T-cell (primary cell): ENCODE data around the gene NAP1L1. TPM values are rescaled to one million over a fixed set of nuclear protein-coding genes. Genes with fewer than 3 reads are reported as not detected.

Experiments
- ATAC-seq, 4 experiments: fragments of 200-7000 bp in 3 of 4; fragments of 150-1000 bp in 1 of 4; cut with Tn5 transposase; replicated peaks in 1 of 4; 1 replicate in 3 of 4; 2 replicates in 1 of 4; pipeline ENCODE4 v1.10.0; 2021; ENCODE audit warnings: moderate library complexity in 3 of 4, mild to moderate bottlenecking in 2 of 4, moderate number of reproducible peaks in 1 of 4
- CTCF ChIA-PET, 2 donors: fragments of 300-600 bp; sonication (Branson Sonifier 250); formaldehyde crosslinking; loops; one replicate each; lab custom pipeline; 2022; ENCODE audit warnings: antibody characterized with exemption in 2 of 2; lab: Charles Lee
- POLR2A ChIA-PET, 2 donors: fragments of 300-600 bp; sonication (Branson Sonifier 250); formaldehyde crosslinking; loops; one replicate each; lab custom pipeline; 2022; ENCODE audit warnings: antibody characterized with exemption in 2 of 2; lab: Charles Lee
- DNase-seq, 35 experiments: peaks; one replicate each; pipeline versions ENCODE4 v3.0.0 to v3.0.0-alpha.2; 2013 to 2023
- H3K27ac ChIP-seq: one replicate; pipeline ENCODE4 v1.5.1; 2013; ENCODE audit warnings: low read length
- H3K27me3 ChIP-seq, 2 experiments: replicated peaks in 1 of 2; 1 replicate in 1 of 2; 2 replicates in 1 of 2; pipeline versions ENCODE4 v1.6.1 to v1.7.0; 2013; ENCODE audit warnings: low read length in 1 of 2, mixed read lengths in 1 of 2; ENCODE audit not compliant: control insufficient read depth in 2 of 2, insufficient read depth in 2 of 2; ENCODE audit errors: extremely low read depth in 1 of 2
- H3K36me3 ChIP-seq, 2 donors: 1 replicate in 1 of 2; 2 replicates in 1 of 2; pipeline versions ENCODE4 v1.6.1 to v1.7.0; 2013; ENCODE audit warnings: low read length in 1 of 2; ENCODE audit not compliant: control insufficient read depth in 2 of 2, insufficient read depth in 1 of 2; ENCODE audit errors: extremely low read depth in 1 of 2
- H3K4me1 ChIP-seq, 2 experiments: 1 replicate in 1 of 2; 2 replicates in 1 of 2; pipeline versions ENCODE4 v1.6.1 to v1.7.0; 2013; ENCODE audit warnings: low read length in 2 of 2, mixed read lengths in 1 of 2; ENCODE audit not compliant: insufficient read depth in 2 of 2, control insufficient read depth in 1 of 2; ENCODE audit errors: extremely low read depth in 1 of 2
- H3K4me3 ChIP-seq, 2 donors: 1 replicate in 1 of 2; 2 replicates in 1 of 2; pipeline versions ENCODE4 v1.5.1 to v1.7.0; 2013; ENCODE audit warnings: mild to moderate bottlenecking in 2 of 2, low read length in 1 of 2, moderate library complexity in 1 of 2; ENCODE audit not compliant: control insufficient read depth in 1 of 2; ENCODE audit errors: extremely low read depth in 1 of 2
- H3K9me3 ChIP-seq: 2 replicates; pipeline ENCODE4 v1.7.0; 2013
- H3K27ac Mint-ChIP-seq, 2 donors: one replicate each; pipeline ENCODE4 v1.8.0; 2020 to 2021; ENCODE audit warnings: mild to moderate bottlenecking in 2 of 2, mixed read lengths in 2 of 2
- H3K27me3 Mint-ChIP-seq, 2 donors: one replicate each; pipeline ENCODE4 v1.8.0; 2021 to 2022; ENCODE audit warnings: mixed read lengths in 2 of 2
- H3K36me3 Mint-ChIP-seq: one replicate; pipeline ENCODE4 v1.8.0; 2021; ENCODE audit warnings: mixed read lengths
- H3K4me1 Mint-ChIP-seq, 3 donors: one replicate each; pipeline ENCODE4 v1.8.0; 2020 to 2022; ENCODE audit warnings: mixed read lengths in 3 of 3, mild to moderate bottlenecking in 1 of 3
- H3K4me3 Mint-ChIP-seq, 3 donors: one replicate each; pipeline ENCODE4 v1.8.0; 2020 to 2022; ENCODE audit warnings: mild to moderate bottlenecking in 3 of 3, mixed read lengths in 3 of 3, moderate library complexity in 3 of 3
- H3K9me3 Mint-ChIP-seq, 3 donors: one replicate each; pipeline ENCODE4 v1.8.0; 2020 to 2022; ENCODE audit warnings: mixed read lengths in 3 of 3
- WGBS: methylation state at CpG from one replicate; pipeline ENCODE4 v1.1.5; 2013; ENCODE audit warnings: missing lambda C conversion rate; ENCODE audit not compliant: insufficient coverage; 5-methylcytosine and 5-hydroxymethylcytosine counted together
- total RNA-seq, 35 experiments: library from RNA in 6 of 35; stranded (reverse) in 6 of 35; fragments of 120-200 nt in 1 of 35; gene quantifications; one replicate each; pipeline versions ENCODE4 v1.2.1 to v1.2.4 and lab custom pipeline; 2013 to 2026

Gene NAP1L1
- total RNA-seq, 5 donors from 2014 or later (not counting 1 experiment from before 2014, with no cell fraction given) = 523 to 643 (median 591) TPM

GRCh38 chr12:76069339-76069738 is 15.1 kb downstream of the NAP1L1 start:
- CTCF ChIA-PET = interaction anchor here in 1 of 2 donors (0.6 kb wide), 1 partner anchor 21 kb away, joined by 3 read pairs; no protein-coding TSS in a partner anchor
- Mint-ChIP-seq H3K27ac (no peak overlapping the region), H3K27me3 (no peaks in the 10 kb centered on the region), H3K4me3 (no peak overlapping the region), H3K9me3 (peaks cover 8 to 16% (median 12%) of the 10 kb centered on the region in 3 donors), H3K36me3 (peaks cover 81% of the 10 kb centered on the region), H3K4me1 (peaks cover 63 to 67% (median 65%) of the 10 kb centered on the region in 3 donors)
- no peak overlapping the region for H3K4me3 ChIP-seq
- POLR2A ChIA-PET = interaction anchor here in 1 of 2 donors (0.6 to 1.0 kb wide), 3 partner anchors 14 to 655 kb away, joined by 3 to 4 read pairs (median 3); partner anchors contain the start of gene NAP1L1
- ATAC-seq (peak in 1 of 4 experiments; percentile 4), DNase-seq (no peak)
- no peaks in the 10 kb centered on the region for H3K27me3 ChIP-seq
- peaks cover 2% of the 10 kb centered on the region for H3K9me3 ChIP-seq
- H3K27ac ChIP-seq = no peak overlapping the region
- H3K36me3 ChIP-seq = peaks cover 5 to 42% of the 10 kb centered on the region in 2 donors
- peaks cover 0 to 5% of the 10 kb centered on the region in 2 experiments for H3K4me1 ChIP-seq

- peaks cover 47 to 52% (median 50%) of the 10 kb centered on the region in 3 donors for H3K4me1 Mint-ChIP-seq
- peaks cover 5 to 49% of the 10 kb centered on the region in 2 donors for H3K36me3 ChIP-seq
- DNase-seq (no peak), ATAC-seq (no peak)
- no peaks in the 10 kb centered on the region for H3K27me3 ChIP-seq
- peaks cover 0 to 5% of the 10 kb centered on the region in 2 experiments for H3K4me1 ChIP-seq
- H3K27me3 Mint-ChIP-seq = no peaks in the 10 kb centered on the region
- peaks cover 87% of the 10 kb centered on the region for H3K36me3 Mint-ChIP-seq
- no CpG with 5 or more reads among the region's 3 CpGs for WGBS
- no peak overlapping the region for H3K4me3 Mint-ChIP-seq
- peaks cover 2% of the 10 kb centered on the region for H3K9me3 ChIP-seq
- no peak overlapping the region for H3K4me3 ChIP-seq
- peaks cover 8 to 19% (median 12%) of the 10 kb centered on the region in 3 donors for H3K9me3 Mint-ChIP-seq
- H3K27ac Mint-ChIP-seq = no peak overlapping the region
- ChIA-PET POLR2A (interaction anchor here in 1 of 2 donors (0.6 to 0.7 kb wide), 6 partner anchors 10 to 357 kb away, joined by 3 to 10 read pairs (median 3); no protein-coding TSS in a partner anchor), CTCF (no interaction called here)
- H3K27ac ChIP-seq = no peak overlapping the region
Observed at GRCh38 chr12:76065917-76066316, 18.6 kb downstream of the NAP1L1 start.

GRCh38 chr12:76064904-76065303 is 19.6 kb downstream of the NAP1L1 start:
- Histone ChIP-seq H3K4me1 (peaks cover 0 to 2% of the 10 kb centered on the region in 2 experiments), H3K4me3 (no peak overlapping the region), H3K27ac (no peak overlapping the region), H3K27me3 (no peaks in the 10 kb centered on the region), H3K36me3 (peaks cover 0 to 50% of the 10 kb centered on the region in 2 donors), H3K9me3 (peaks cover 2% of the 10 kb centered on the region)
- 100% methylated on average over 1 of the region's 1 CpG for WGBS
- Mint-ChIP-seq H3K36me3 (peaks cover 88% of the 10 kb centered on the region), H3K27ac (no peak overlapping the region), H3K4me3 (no peak overlapping the region), H3K27me3 (no peaks in the 10 kb centered on the region), H3K4me1 (peaks cover 42 to 45% (median 44%) of the 10 kb centered on the region in 3 donors), H3K9me3 (peaks cover 8 to 19% (median 12%) of the 10 kb centered on the region in 3 donors)
- ChIA-PET POLR2A (interaction anchor here (0.6 to 0.7 kb wide), 3 partner anchors 11 to 18 kb away, joined by 3 to 5 read pairs (median 3); no protein-coding TSS in a partner anchor), CTCF (interaction anchor here in 1 of 2 donors (0.6 to 0.9 kb wide), 2 partner anchors 10 to 98 kb away, joined by 3 read pairs; no protein-coding TSS in a partner anchor)
- DNase-seq (no peak), ATAC-seq (no peak)

GRCh38 chr12:76060111-76060510 is 24.4 kb downstream of the NAP1L1 start:
- Mint-ChIP-seq H3K36me3 (peaks cover 71% of the 10 kb centered on the region), H3K4me3 (no peak overlapping the region), H3K4me1 (peaks cover 15 to 22% (median 20%) of the 10 kb centered on the region in 3 donors), H3K27ac (peak overlapping the region; percentile 9 to 17), H3K27me3 (no peaks in the 10 kb centered on the region), H3K9me3 (peaks cover 4 to 11% (median 5%) of the 10 kb centered on the region in 3 donors)
- H3K36me3 ChIP-seq = peaks cover 0 to 56% of the 10 kb centered on the region in 2 donors
- WGBS = no CpG with 5 or more reads among the region's 2 CpGs
- H3K27ac ChIP-seq = no peak overlapping the region
- no peak for DNase-seq
- POLR2A ChIA-PET = no interaction called here
- no peak overlapping the region for H3K4me3 ChIP-seq
- no peak for ATAC-seq
- CTCF ChIA-PET = no interaction called here
- H3K27me3 ChIP-seq = no peaks in the 10 kb centered on the region
- H3K4me1 ChIP-seq = no peaks in the 10 kb centered on the region
- H3K9me3 ChIP-seq = no peaks in the 10 kb centered on the region

GRCh38 chr12:76057326-76057725 is 27.2 kb downstream of the NAP1L1 start:
- CTCF ChIA-PET = no interaction called here
- H3K36me3 ChIP-seq = peaks cover 0 to 73% of the 10 kb centered on the region in 2 donors
- no peaks in the 10 kb centered on the region for H3K27me3 ChIP-seq
- Mint-ChIP-seq H3K27ac (no peak overlapping the region), H3K4me3 (no peak overlapping the region), H3K36me3 (peaks cover 63% of the 10 kb centered on the region), H3K4me1 (peaks cover 3 to 11% (median 7%) of the 10 kb centered on the region in 3 donors), H3K9me3 (no peaks in the 10 kb centered on the region), H3K27me3 (no peaks in the 10 kb centered on the region)
- ATAC-seq (no peak), DNase-seq (no peak)
- no peaks in the 10 kb centered on the region for H3K4me1 ChIP-seq
- H3K4me3 ChIP-seq = no peak overlapping the region
- no peak overlapping the region for H3K27ac ChIP-seq
- no peaks in the 10 kb centered on the region for H3K9me3 ChIP-seq
- POLR2A ChIA-PET = interaction anchor here in 1 of 2 donors (0.7 kb wide), 1 partner anchor 102 kb away, joined by 3 read pairs; no protein-coding TSS in a partner anchor
- 96% methylated on average over 7 of the region's 7 CpGs for WGBS

- Histone ChIP-seq H3K4me3 (no peak overlapping the region), H3K4me1 (no peaks in the 10 kb centered on the region), H3K9me3 (no peaks in the 10 kb centered on the region), H3K27ac (no peak overlapping the region), H3K36me3 (peaks cover 0 to 74% of the 10 kb centered on the region in 2 donors), H3K27me3 (no peaks in the 10 kb centered on the region)
- no peak overlapping the region for H3K27ac Mint-ChIP-seq
- CTCF ChIA-PET = no interaction called here
- H3K9me3 Mint-ChIP-seq = no peaks in the 10 kb centered on the region
- H3K36me3 Mint-ChIP-seq = peaks cover 57% of the 10 kb centered on the region
- no peak overlapping the region for H3K4me3 Mint-ChIP-seq
- POLR2A ChIA-PET = interaction anchor here (0.6 to 1.0 kb wide), 4 partner anchors 10 to 101 kb away, joined by 3 to 4 read pairs (median 3); no protein-coding TSS in a partner anchor
- WGBS = no CpG with 5 or more reads among the region's 2 CpGs
- H3K4me1 Mint-ChIP-seq = peaks cover 0 to 2% (median 2%) of the 10 kb centered on the region in 3 donors
- ATAC-seq (no peak), DNase-seq (no peak)
- H3K27me3 Mint-ChIP-seq = no peaks in the 10 kb centered on the region
Observed at GRCh38 chr12:76055393-76055792, 29.1 kb downstream of the NAP1L1 start.
